K562 (cell line): Measurements from ENCODE around the gene NPAS3. TPM values are rescaled to one million over a fixed set of nuclear protein-coding genes. Genes with fewer than 3 reads are reported as not detected.

ENCODE experiments used
- ARID1B ChIP-seq: fragments of 450-650 bp; IDR thresholded peaks from 2 replicates; pipeline ENCODE4 v1.6.1; 2016; ENCODE audit warnings: antibody characterized with exemption, mild to moderate bottlenecking, inconsistent platforms
- ATF3 ChIP-seq, 2 experiments: fragments of 450-650 bp in 1 of 2; sonication (generic) in 1 of 2; formaldehyde crosslinking in 1 of 2; IDR thresholded peaks in 1 of 2; conservative IDR thresholded peaks in 1 of 2; 2 replicates each; pipeline versions ENCODE4 v1.6.1 to v1.8.1; 2016 to 2023; ENCODE audit warnings: mild to moderate bottlenecking in 2 of 2, moderate library complexity in 2 of 2, inconsistent platforms in 1 of 2, missing genetic modification reagents in 1 of 2
- CREB3L1 ChIP-seq: fragments of 450-650 bp; IDR thresholded peaks from 2 replicates; pipeline ENCODE4 v1.6.1; 2014; ENCODE audit warnings: low read depth, mild to moderate bottlenecking, moderate library complexity, borderline replicate concordance
- E2F4 ChIP-seq: sonication (generic); formaldehyde crosslinking; IDR thresholded peaks from 2 replicates; pipeline ENCODE4 v1.8.0; 2022; ENCODE audit warnings: mild to moderate bottlenecking, low read depth, missing genetic modification reagents
- ESRRA ChIP-seq: fragments of 450-650 bp; IDR thresholded peaks from 2 replicates; pipeline ENCODE4 v1.6.1; 2014; ENCODE audit warnings: low read depth, mild to moderate bottlenecking, moderate library complexity, borderline replicate concordance
- EWSR1 ChIP-seq: fragments of 450-650 bp; IDR thresholded peaks from 2 replicates; pipeline ENCODE4 v1.6.1; 2018; ENCODE audit warnings: borderline replicate concordance, mild to moderate bottlenecking, low read depth, moderate library complexity; ENCODE audit not compliant: partially characterized antibody
- HNRNPLL ChIP-seq: fragments of 200-400 bp; formaldehyde crosslinking; IDR thresholded peaks from 2 replicates; pipeline ENCODE4 v1.6.1; 2017; ENCODE audit warnings: low read length, low read depth, mild to moderate bottlenecking; ENCODE audit not compliant: poor library complexity, severe bottlenecking
- KDM1A ChIP-seq, 2 experiments: fragments of 450-650 bp; IDR thresholded peaks; 2 replicates each; pipeline ENCODE4 v1.6.1; 2016; ENCODE audit warnings: mild to moderate bottlenecking in 2 of 2
- LEF1 ChIP-seq: fragments of 450-650 bp; IDR thresholded peaks from 2 replicates; pipeline ENCODE4 v1.6.1; 2016; ENCODE audit warnings: mild to moderate bottlenecking
- SIX5 ChIP-seq, 2 experiments: IDR thresholded peaks; 2 replicates each; pipeline ENCODE4 v1.6.1; 2011; ENCODE audit warnings: low read length in 2 of 2, borderline replicate concordance in 1 of 2, low read depth in 1 of 2, mild to moderate bottlenecking in 1 of 2, moderate library complexity in 1 of 2; ENCODE audit not compliant: insufficient read depth in 1 of 2
- SMAD1 ChIP-seq: fragments of 150-350 bp; IDR thresholded peaks from 2 replicates; pipeline ENCODE4 v1.6.1; 2014; ENCODE audit warnings: low read length, low read depth; ENCODE audit not compliant: partially characterized antibody
- TAL1 ChIP-seq: fragments of 450-650 bp; IDR thresholded peaks from 2 replicates; pipeline ENCODE4 v1.6.1; 2016; ENCODE audit warnings: mild to moderate bottlenecking
- TCF3 ChIP-seq: sonication (generic); formaldehyde crosslinking; IDR thresholded peaks from 2 replicates; pipeline ENCODE4 v1.4.0; 2020; ENCODE audit warnings: mild to moderate bottlenecking, missing genetic modification reagents
- TEAD4 ChIP-seq, 2 experiments: sonication (generic) in 1 of 2; formaldehyde crosslinking in 1 of 2; IDR thresholded peaks; 2 replicates each; pipeline versions ENCODE4 v1.6.1 to v1.8.0; 2012 to 2022; ENCODE audit warnings: borderline replicate concordance in 1 of 2, inconsistent platforms in 1 of 2, low read length in 1 of 2, mild to moderate bottlenecking in 1 of 2, missing genetic modification reagents in 1 of 2
- VEZF1 ChIP-seq: fragments of 200-800 bp; sonication (Bioruptor generic); IDR thresholded peaks from 2 replicates; pipeline ENCODE4 v1.6.1; 2017; ENCODE audit warnings: missing genetic modification characterization, missing compliant biosample characterization
- ZBED1 ChIP-seq: IDR thresholded peaks from 2 replicates; pipeline ENCODE4 v1.6.1; 2014
- ZNF174 ChIP-seq: fragments of 250-450 bp; sonication (Bioruptor Pico); IDR thresholded peaks from 2 replicates; pipeline ENCODE4 v1.4.0; 2020; ENCODE audit warnings: mild to moderate bottlenecking
- polyA plus RNA-seq, 8 experiments: library from polyadenylated mRNA; depleted of rRNA in 4 of 8; stranded (reverse) in 5 of 8; unstranded in 3 of 8; fragments of >200 nt; fragmentation: Nextera tagmentation in 2 of 8; fragmentation: Illumina TruSeq in 1 of 8; extraction: Ambion mirVana in 2 of 8; extraction: Trizol in 1 of 8; gene quantifications; 2 replicates each; pipeline versions ENCODE4 v1.2.1 to v1.2.3, GENCODE V29; 2011 to 2014; ENCODE audit warnings: inconsistent platforms in 1 of 8, missing spikeins in 1 of 8
- total RNA-seq, 7 experiments: library from RNA; depleted of rRNA in 6 of 7; stranded (reverse); fragments of >200 nt in 6 of 7; fragmentation: Illumina TruSeq in 2 of 7; extraction: Trizol in 2 of 7; gene quantifications; 2 replicates each; pipeline versions ENCODE4 v1.2.1 to v1.2.3, GENCODE V29; 2011 to 2021; ENCODE audit warnings: low replicate concordance in 1 of 7
- TF ChIP-seq, protein P1 (sequence below): sonication (generic); formaldehyde crosslinking; IDR thresholded peaks from 2 replicates; pipeline ENCODE4 v1.8.0; 2022; ENCODE audit warnings: mild to moderate bottlenecking, missing genetic modification reagents

NPAS3 gene
- total and polyA plus RNA-seq, 9 of the 15 experiments (the other 6 are each of a cell fraction or from before 2014, with no cell fraction given) = 0.04 TPM; not detected in 8

- TF ChIP-seq CREB3L1 (no peak), SIX5 (IDR thresholded peaks at IDR 0.05; ENCODE audit: borderline replicate concordance in 1 of 2, insufficient read depth in 1 of 2, low read depth in 1 of 2, low read length in 2 of 2) (no peak), E2F4 (CRISPR knock-in tag) (no peak), ZNF174 (CRISPR knock-in tag) (no peak), LEF1 (0 out of 2 replicates have a peak, but pooled peaks have one; percentile 44), ZBED1 (no peak), TAL1 (peak; percentile 17; the same call in 1 of the 2 replicates), ESRRA (peak; percentile 39; the same call in 1 of the 2 replicates), VEZF1 (no peak), KDM1A (IDR thresholded peaks at IDR 0.05) (peak; percentile 19 to 45; a peak in 2 of 4 replicates), SMAD1 (no peak), TEAD4 (IDR thresholded peaks at IDR 0.05; ENCODE audit: low read length) (peak; percentile 33; the same call in 1 of the 2 replicates), TEAD4 (CRISPR knock-in tag; IDR thresholded peaks at IDR 0.05; ENCODE audit: borderline replicate concordance) (no peak), EWSR1 (no peak), TCF3 (peak; percentile 68), ARID1B (peak; percentile 74), HNRNPLL (no peak), ATF3 (IDR thresholded peaks at IDR 0.05) (no peak), ATF3 (CRISPR knock-in tag; conservative IDR thresholded peaks at IDR 0.05) (no peak)
- TF ChIP-seq, protein P1, sequence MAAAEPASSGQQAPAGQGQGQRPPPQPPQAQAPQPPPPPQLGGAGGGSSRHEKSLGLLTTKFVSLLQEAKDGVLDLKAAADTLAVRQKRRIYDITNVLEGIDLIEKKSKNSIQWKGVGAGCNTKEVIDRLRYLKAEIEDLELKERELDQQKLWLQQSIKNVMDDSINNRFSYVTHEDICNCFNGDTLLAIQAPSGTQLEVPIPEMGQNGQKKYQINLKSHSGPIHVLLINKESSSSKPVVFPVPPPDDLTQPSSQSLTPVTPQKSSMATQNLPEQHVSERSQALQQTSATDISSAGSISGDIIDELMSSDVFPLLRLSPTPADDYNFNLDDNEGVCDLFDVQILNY (CRISPR knock-in tag) = no peak
These were observed 897.7 kb downstream of the NPAS3 start (continued) for GRCh38 chr14:33836203-33836899.
